Pons (tissue), 1 donor: ENCODE data around the gene CNTN5.

Experiments
- DNase-seq: peaks from one replicate; pipeline ENCODE4 v3.0.0-alpha.2; 2016; ENCODE audit warnings: low spot score

The CNTN5 gene

GRCh38 chr11:99513368-99513767 lies 492.6 kb downstream of the CNTN5 start:
- no peak for DNase-seq

- no peak for DNase-seq
These were observed 498.3 kb downstream of the CNTN5 start for GRCh38 chr11:99519095-99519494.

GRCh38 chr11:99522467-99523173 lies 501.9 kb downstream of the CNTN5 start:
- DNase-seq = no peak

- no peak for DNase-seq
These were observed 510.7 kb downstream of the CNTN5 start for GRCh38 chr11:99531468-99531867.

GRCh38 chr11:99534812-99535211 lies 514.1 kb downstream of the CNTN5 start:
- DNase-seq = no peak

- DNase-seq = no peak
These were observed 514.7 kb downstream of the CNTN5 start for GRCh38 chr11:99535406-99535805.

GRCh38 chr11:99535819-99536218 lies 515.1 kb downstream of the CNTN5 start:
- no peak for DNase-seq

- DNase-seq = no peak
These were observed 516.9 kb downstream of the CNTN5 start for GRCh38 chr11:99537681-99538080.

- no peak for DNase-seq
These were observed 524.9 kb downstream of the CNTN5 start for GRCh38 chr11:99545616-99546015.

GRCh38 chr11:99548264-99548663 lies 527.5 kb downstream of the CNTN5 start:
- no peak for DNase-seq

GRCh38 chr11:99554232-99554903 lies 533.6 kb downstream of the CNTN5 start:
- DNase-seq = no peak

- DNase-seq = no peak
These were observed 534.7 kb downstream of the CNTN5 start for GRCh38 chr11:99555486-99555885.

- DNase-seq = no peak
These were observed 544.6 kb downstream of the CNTN5 start for GRCh38 chr11:99565333-99565732.

- DNase-seq = no peak
These were observed 546.7 kb downstream of the CNTN5 start for GRCh38 chr11:99567334-99567956.

GRCh38 chr11:99568808-99569207 lies 548.1 kb downstream of the CNTN5 start:
- no peak for DNase-seq

- no peak for DNase-seq
These were observed 550.3 kb downstream of the CNTN5 start for GRCh38 chr11:99571094-99571493.

GRCh38 chr11:99584830-99585229 lies 564.1 kb downstream of the CNTN5 start:
- DNase-seq = no peak

- no peak for DNase-seq
These were observed 564.9 kb downstream of the CNTN5 start for GRCh38 chr11:99585606-99586005.

- DNase-seq = no peak
These were observed 569.0 kb downstream of the CNTN5 start for GRCh38 chr11:99589771-99590170.

GRCh38 chr11:99592266-99592665 lies 571.5 kb downstream of the CNTN5 start:
- no peak for DNase-seq

- no peak for DNase-seq
These were observed 572.4 kb downstream of the CNTN5 start for GRCh38 chr11:99593197-99593596.

GRCh38 chr11:99601179-99601578 lies 580.4 kb downstream of the CNTN5 start:
- no peak for DNase-seq

GRCh38 chr11:99614352-99614751 lies 593.6 kb downstream of the CNTN5 start:
- no peak for DNase-seq
